ENCODE results near the gene GHRL.
A peak's percentile ranks its signal among the peaks of the same experiment; 100 is the strongest.

The GHRL gene

DNA sequence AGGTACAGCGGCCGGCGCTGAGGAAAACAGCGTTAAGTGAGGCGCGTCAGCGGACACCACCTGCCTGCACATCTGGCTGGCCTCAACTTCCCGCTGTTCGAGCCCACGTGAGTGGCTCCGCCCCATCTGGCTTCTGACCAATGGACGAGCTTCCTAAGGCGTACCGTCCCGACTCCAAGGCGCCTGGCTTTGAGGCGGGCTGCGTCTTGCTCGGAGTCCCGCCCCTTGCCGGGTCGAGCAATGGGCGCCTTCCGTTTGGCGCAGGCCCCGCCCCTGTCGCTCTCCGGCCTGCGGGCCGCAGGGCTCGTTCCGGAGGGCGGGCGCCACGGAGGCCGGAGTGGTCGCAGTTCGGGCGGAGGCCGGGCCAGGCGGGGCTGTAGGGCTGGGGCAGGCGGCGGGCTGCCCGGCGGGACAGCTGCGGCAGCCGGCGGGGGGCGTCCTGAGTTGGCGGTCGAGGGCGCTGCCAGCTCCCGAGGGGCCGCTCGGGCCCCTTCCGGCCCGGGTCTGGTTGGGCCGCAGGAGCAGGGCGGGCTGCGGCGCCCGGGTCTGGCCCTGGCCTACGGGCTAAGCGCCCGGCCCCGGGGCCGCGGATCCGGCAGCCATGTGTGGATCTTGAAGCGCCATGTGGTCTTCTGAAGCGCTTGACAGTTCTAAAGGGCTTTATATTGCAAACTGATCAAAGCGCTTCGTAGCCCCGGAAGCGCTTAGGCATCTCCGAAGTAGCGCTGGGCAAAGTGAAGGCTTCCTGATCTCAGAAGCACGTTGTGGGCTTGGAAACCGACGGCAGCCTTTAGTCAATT is 44.4 kb downstream of the GHRL start, which contains the start of gene TATDN2:
Gene TATDN2 (plus strand): TSS at position 276 of the 800 bp plus-strand sequence. CDS start 742 bp downstream, outside the sequence.
- peaks cover 34% of the 10 kb centered on the region for H3K36me3 ChIP-seq (ENCODE audit: insufficient read depth, low read length)

DNA sequence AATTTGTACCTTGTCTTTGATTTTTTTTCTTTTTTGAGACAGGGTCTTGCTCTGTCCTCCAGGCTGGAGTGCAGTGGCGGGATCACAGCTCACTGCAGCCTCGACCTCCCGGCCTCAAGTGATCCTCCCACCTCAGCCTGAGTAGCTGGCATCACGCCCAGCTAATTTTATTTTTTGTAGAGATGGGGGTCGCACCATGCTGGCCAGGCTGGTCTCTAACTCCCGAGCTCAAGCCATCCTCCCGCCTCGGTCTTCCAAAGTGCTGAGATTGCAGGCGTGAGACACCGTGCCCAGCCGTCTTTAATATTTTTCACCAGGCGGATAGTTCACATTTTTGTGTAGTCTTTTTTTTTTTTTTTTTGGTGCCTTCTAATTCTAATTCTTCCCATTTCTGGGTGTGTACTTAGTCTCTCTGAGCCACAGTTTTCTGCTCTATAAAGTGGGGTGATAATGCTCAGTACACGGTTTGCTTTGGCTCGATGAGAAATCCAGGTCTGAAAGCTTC is 45.0 kb downstream of the GHRL start:
- peak overlapping the region; percentile 85 for H3K4me3 ChIP-seq (ENCODE audit: low read depth, low read length)
- H3K36me3 ChIP-seq (ENCODE audit: insufficient read depth, low read length), result peaks cover 37% of the 10 kb centered on the region
- H3K4me1 ChIP-seq (ENCODE audit: control insufficient read depth, insufficient read depth, low read length, unreplicated experiment), result peaks cover 13% of the 10 kb centered on the region
- no peaks in the 10 kb centered on the region for H3K27me3 ChIP-seq (ENCODE audit: insufficient read depth, low read length)
- H2AFZ ChIP-seq (ENCODE audit: low read length, unreplicated experiment), result peak overlapping the region; percentile 27
- peaks cover 35% of the 10 kb centered on the region for H3K79me2 ChIP-seq (ENCODE audit: control insufficient read depth, insufficient read depth, low read length, unreplicated experiment)
- peak overlapping the region; percentile 22; the same call in 1 of the 2 replicates for H3K27ac ChIP-seq (ENCODE audit: low read depth, low read length)

More for the DNA sequence above, 44.4 kb downstream of the GHRL start, which contains the start of gene TATDN2:
- no peaks in the 10 kb centered on the region for H3K27me3 ChIP-seq (ENCODE audit: insufficient read depth, low read length)
- H3K27ac ChIP-seq (ENCODE audit: low read depth, low read length), result peak within 1 kb of the TSS; percentile 43
- peak within 1 kb of the TSS; percentile 85 for H3K4me3 ChIP-seq (ENCODE audit: low read depth, low read length)
- H3K4me1 ChIP-seq (ENCODE audit: control insufficient read depth, insufficient read depth, low read length, unreplicated experiment), result peaks cover 13% of the 10 kb centered on the region
- H3K79me2 ChIP-seq (ENCODE audit: control insufficient read depth, insufficient read depth, low read length, unreplicated experiment), result peaks cover 40% of the 10 kb centered on the region
- H2AFZ ChIP-seq (ENCODE audit: low read length, unreplicated experiment), result peak within 1 kb of the TSS; percentile 37

DNA sequence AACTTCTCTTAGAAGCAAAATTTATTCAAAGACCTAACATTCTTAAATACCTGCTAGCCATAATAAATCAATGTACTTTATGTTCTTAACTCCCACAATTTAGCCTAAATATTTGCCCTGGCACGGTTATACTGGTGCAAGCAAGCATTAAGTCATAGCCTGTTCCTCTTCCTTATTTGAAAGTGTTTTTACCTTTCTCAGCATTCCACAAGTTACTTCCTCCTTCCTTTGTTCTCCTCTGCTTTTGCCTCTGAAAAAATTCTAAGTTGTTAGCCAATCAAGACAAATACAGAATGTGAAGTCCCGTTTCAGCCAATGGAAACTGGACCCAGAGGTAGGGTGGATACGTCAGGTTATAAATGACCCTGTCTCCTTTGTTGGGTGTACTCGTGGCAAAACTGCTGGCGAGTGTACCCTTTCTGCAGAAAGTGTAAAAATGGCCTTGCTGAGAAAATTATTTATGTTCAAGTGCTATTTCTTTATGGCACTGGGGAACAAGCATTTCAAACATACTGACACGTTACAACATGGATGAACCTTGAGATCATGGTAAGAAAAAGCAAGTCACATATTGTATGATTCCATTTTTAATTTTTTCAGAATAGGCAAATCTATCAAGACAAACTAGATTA is 47.5 kb downstream of the GHRL start:
- no peak overlapping the region for H3K4me3 ChIP-seq (ENCODE audit: low read depth, low read length)
- peaks cover 45% of the 10 kb centered on the region for H3K36me3 ChIP-seq (ENCODE audit: insufficient read depth, low read length)
- H3K4me1 ChIP-seq (ENCODE audit: control insufficient read depth, insufficient read depth, low read length, unreplicated experiment), result peaks cover 1% of the 10 kb centered on the region
- H3K27me3 ChIP-seq (ENCODE audit: insufficient read depth, low read length), result no peaks in the 10 kb centered on the region
- H3K79me2 ChIP-seq (ENCODE audit: control insufficient read depth, insufficient read depth, low read length, unreplicated experiment), result peaks cover 17% of the 10 kb centered on the region
- H2AFZ ChIP-seq (ENCODE audit: low read length, unreplicated experiment), result no peak overlapping the region
- no peak overlapping the region for H3K27ac ChIP-seq (ENCODE audit: low read depth, low read length)

DNA sequence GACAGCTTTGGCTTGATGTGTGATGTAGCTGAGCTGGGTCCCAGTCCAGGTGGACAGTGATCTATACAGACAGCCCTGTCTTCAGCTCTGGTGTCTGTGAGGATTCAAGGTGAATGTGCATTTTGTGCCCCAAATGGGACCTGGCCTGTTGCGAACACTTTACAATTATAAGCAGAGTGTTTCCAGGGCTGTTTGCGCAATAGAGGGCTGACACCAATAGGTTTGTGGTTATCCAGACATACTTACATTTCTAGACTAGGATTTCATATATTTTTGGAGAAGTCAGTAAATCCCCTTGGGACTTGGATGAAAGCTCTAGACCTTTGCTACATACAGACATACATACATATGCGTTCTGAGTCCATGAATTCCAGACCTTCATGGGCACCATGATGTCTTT is 48.7 kb downstream of the GHRL start:
- Histone ChIP-seq H2AFZ (ENCODE audit: low read length, unreplicated experiment) (no peak overlapping the region), H3K36me3 (ENCODE audit: insufficient read depth, low read length) (peaks cover 45% of the 10 kb centered on the region), H3K27me3 (ENCODE audit: insufficient read depth, low read length) (no peaks in the 10 kb centered on the region), H3K27ac (ENCODE audit: low read depth, low read length) (no peak overlapping the region), H3K4me1 (ENCODE audit: control insufficient read depth, insufficient read depth, low read length, unreplicated experiment) (no peaks in the 10 kb centered on the region), H3K79me2 (ENCODE audit: control insufficient read depth, insufficient read depth, low read length, unreplicated experiment) (peaks cover 5% of the 10 kb centered on the region), H3K4me3 (ENCODE audit: low read depth, low read length) (no peak overlapping the region)

DNA sequence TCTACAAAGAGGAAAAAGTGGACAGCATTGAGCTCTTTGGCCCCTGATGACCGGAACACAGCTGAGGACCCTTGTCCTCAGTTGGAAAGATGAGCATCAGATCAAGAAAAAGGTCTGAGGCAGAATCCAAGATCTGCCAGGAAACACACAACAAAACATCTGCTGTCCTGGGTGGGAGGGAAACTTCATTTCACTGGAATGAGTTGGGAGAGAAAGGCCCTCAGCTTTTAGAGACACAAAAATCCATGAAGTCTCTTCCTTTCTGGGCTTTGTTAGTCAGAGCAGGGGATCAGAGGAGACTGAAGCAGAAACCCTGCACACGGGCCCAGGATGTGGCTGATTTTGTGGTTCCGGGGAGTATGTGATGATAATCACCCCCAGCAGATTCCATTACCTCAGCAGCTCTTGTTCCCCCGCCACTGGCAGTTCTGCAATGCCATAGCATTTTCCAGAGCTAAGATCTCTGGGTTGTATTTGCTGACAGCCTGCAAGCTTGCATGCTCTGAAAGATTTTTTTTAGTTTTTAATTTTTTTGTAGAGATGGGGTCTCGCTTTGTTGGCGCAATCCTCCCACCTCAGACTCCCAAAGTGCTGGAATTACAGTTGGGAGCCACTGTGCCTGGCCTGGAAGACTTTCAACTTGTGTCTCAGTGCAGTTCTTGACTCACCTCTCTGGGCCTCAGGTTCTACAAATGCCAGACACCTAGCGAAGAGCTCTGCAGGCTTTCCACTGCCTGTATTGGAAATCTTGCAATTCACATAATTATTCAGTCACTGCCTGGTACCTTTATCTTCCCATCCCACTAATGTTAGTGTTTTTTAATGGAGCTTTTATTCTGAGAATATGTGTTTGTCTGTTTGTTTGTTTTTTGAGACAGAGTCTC is 50.3 kb downstream of the GHRL start:
- no peaks in the 10 kb centered on the region for H3K4me1 ChIP-seq (ENCODE audit: control insufficient read depth, insufficient read depth, low read length, unreplicated experiment)
- no peak overlapping the region for H3K4me3 ChIP-seq (ENCODE audit: low read depth, low read length)
- H3K36me3 ChIP-seq (ENCODE audit: insufficient read depth, low read length), result peaks cover 45% of the 10 kb centered on the region
- H2AFZ ChIP-seq (ENCODE audit: low read length, unreplicated experiment), result no peak overlapping the region
- no peak overlapping the region for H3K27ac ChIP-seq (ENCODE audit: low read depth, low read length)
- no peaks in the 10 kb centered on the region for H3K27me3 ChIP-seq (ENCODE audit: insufficient read depth, low read length)
- no peaks in the 10 kb centered on the region for H3K79me2 ChIP-seq (ENCODE audit: control insufficient read depth, insufficient read depth, low read length, unreplicated experiment)

DNA sequence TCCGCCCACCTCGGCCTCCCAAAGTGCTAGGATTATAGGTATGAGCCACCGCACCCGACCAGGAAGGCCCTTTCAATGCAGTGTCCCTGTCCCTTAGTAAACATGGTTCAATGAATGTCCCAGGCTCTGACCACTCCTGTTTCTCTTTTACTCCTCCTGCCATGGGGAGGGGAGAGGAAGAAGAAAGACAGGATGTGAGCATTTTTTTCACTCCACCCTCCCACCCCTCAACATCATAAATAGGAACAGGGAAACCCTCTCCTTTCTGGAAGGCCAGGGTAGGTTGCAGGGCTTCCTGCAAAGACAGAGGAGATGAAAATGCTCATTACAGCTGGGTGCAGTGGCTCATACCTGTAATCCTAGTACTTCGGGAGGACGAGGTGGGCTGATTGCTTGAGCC is 51.9 kb downstream of the GHRL start:
- H3K27ac ChIP-seq (ENCODE audit: low read depth, low read length), result no peak overlapping the region
- no peaks in the 10 kb centered on the region for H3K79me2 ChIP-seq (ENCODE audit: control insufficient read depth, insufficient read depth, low read length, unreplicated experiment)
- H3K27me3 ChIP-seq (ENCODE audit: insufficient read depth, low read length), result no peaks in the 10 kb centered on the region
- H3K4me3 ChIP-seq (ENCODE audit: low read depth, low read length), result no peak overlapping the region
- H3K4me1 ChIP-seq (ENCODE audit: control insufficient read depth, insufficient read depth, low read length, unreplicated experiment), result no peaks in the 10 kb centered on the region
- H3K36me3 ChIP-seq (ENCODE audit: insufficient read depth, low read length), result peaks cover 50% of the 10 kb centered on the region
- H2AFZ ChIP-seq (ENCODE audit: low read length, unreplicated experiment), result no peak overlapping the region

DNA sequence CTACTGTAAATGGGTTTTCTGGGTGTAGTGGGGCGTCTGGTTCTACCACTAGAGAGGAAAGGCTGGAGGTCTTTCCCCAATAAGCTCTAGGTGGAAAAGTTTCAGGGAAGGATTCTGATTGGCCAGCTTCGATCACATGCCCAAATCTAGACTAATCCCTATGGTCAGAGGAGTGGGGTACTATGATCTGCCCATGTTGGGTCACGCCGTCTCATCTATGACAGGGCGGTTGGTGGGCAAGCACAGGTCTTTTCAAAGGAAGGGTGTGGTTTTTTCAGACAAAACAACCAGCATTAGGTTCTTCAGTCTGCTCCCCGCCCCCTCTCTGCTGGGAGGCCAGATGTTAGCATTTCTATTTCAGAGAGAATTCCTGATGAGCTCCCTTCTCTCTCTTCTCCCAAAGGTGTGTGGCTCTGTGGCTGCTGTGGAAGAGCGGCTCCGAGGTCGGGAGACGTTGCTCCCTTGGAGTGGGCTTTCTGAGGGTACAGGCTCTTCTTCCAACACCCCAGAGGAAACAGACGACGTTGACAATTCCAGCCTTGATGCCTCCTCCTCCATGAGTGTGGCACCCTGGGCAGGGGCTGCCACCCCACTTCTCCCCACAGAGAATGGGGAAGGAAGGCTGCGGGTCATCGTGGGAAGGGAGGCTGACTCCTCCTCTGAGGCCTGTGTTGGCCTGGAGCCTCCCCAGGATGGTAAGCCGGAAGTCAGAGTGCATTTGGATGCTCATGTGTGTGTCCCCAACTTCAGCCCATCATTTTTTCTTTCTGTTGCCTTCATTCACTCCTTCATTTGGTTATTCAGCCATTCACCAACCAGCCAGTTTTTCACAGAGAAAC is 54.2 kb downstream of the GHRL start:
- no peaks in the 10 kb centered on the region for H3K27me3 ChIP-seq (ENCODE audit: insufficient read depth, low read length)
- H3K79me2 ChIP-seq (ENCODE audit: control insufficient read depth, insufficient read depth, low read length, unreplicated experiment), result no peaks in the 10 kb centered on the region
- H3K36me3 ChIP-seq (ENCODE audit: insufficient read depth, low read length), result peaks cover 45% of the 10 kb centered on the region

More for the DNA sequence above, 54.2 kb downstream of the GHRL start:
- H3K27ac ChIP-seq (ENCODE audit: low read depth, low read length), result no peak overlapping the region
- no peaks in the 10 kb centered on the region for H3K4me1 ChIP-seq (ENCODE audit: control insufficient read depth, insufficient read depth, low read length, unreplicated experiment)
- H2AFZ ChIP-seq (ENCODE audit: low read length, unreplicated experiment), result no peak overlapping the region
- no peak overlapping the region for H3K4me3 ChIP-seq (ENCODE audit: low read depth, low read length)
